Nephron progenitor cell (in vitro differentiated cells): Measurements from ENCODE around the gene PARD3.

Experiments
- DNase-seq: peaks from one replicate; pipeline ENCODE4 v3.0.0; 2021
- H3K27ac Mint-ChIP-seq: 2 replicates; pipeline ENCODE4 v1.8.0; 2021; ENCODE audit warnings: mild to moderate bottlenecking, moderate library complexity, mixed read lengths
- H3K27me3 Mint-ChIP-seq: 2 replicates; pipeline ENCODE4 v1.8.0; 2021; ENCODE audit warnings: mild to moderate bottlenecking, low read depth, mixed read lengths; ENCODE audit not compliant: poor library complexity
- H3K36me3 Mint-ChIP-seq: 2 replicates; pipeline ENCODE4 v1.8.0; 2021; ENCODE audit warnings: low read depth, mixed read lengths
- H3K4me1 Mint-ChIP-seq: 2 replicates; pipeline ENCODE4 v1.8.0; 2021; ENCODE audit warnings: mixed read lengths
- H3K4me3 Mint-ChIP-seq: 2 replicates; pipeline ENCODE4 v1.8.0; 2021; ENCODE audit warnings: mild to moderate bottlenecking, moderate library complexity, mixed read lengths
- H3K9me3 Mint-ChIP-seq: 2 replicates; pipeline ENCODE4 v1.8.0; 2021; ENCODE audit warnings: mild to moderate bottlenecking, moderate library complexity, mixed read lengths
- CTCF ChIP-seq: fragments of 200-600 bp; sonication (generic); IDR thresholded peaks from 2 replicates; pipeline ENCODE4 v1.5.0; 2021; ENCODE audit warnings: antibody characterized with exemption

Gene PARD3

GRCh38 chr10:34380856-34381255 lies 434.2 kb downstream of the PARD3 start:
- Mint-ChIP-seq H3K27ac (peak overlapping the region; percentile 29), H3K4me1 (peaks cover 10% of the 10 kb centered on the region), H3K9me3 (no peaks in the 10 kb centered on the region), H3K36me3 (peaks cover 38% of the 10 kb centered on the region), H3K27me3 (no peaks in the 10 kb centered on the region), H3K4me3 (no peak overlapping the region)
- no peak for DNase-seq
- TF ChIP-seq CTCF = no peak

- Mint-ChIP-seq H3K4me1 (peaks cover 27% of the 10 kb centered on the region), H3K9me3 (no peaks in the 10 kb centered on the region), H3K4me3 (no peak overlapping the region), H3K36me3 (peaks cover 45% of the 10 kb centered on the region), H3K27me3 (no peaks in the 10 kb centered on the region), H3K27ac (no peak overlapping the region)
- DNase-seq = no peak
- TF ChIP-seq CTCF = no peak
These were observed 436.8 kb downstream of the PARD3 start for GRCh38 chr10:34378297-34378696.

- Mint-ChIP-seq H3K27me3 (no peaks in the 10 kb centered on the region), H3K27ac (no peak overlapping the region), H3K4me3 (no peak overlapping the region), H3K9me3 (no peaks in the 10 kb centered on the region), H3K36me3 (peaks cover 44% of the 10 kb centered on the region), H3K4me1 (peaks cover 31% of the 10 kb centered on the region)
- no peak for DNase-seq
- no peak for TF ChIP-seq CTCF
These were observed 437.3 kb downstream of the PARD3 start for GRCh38 chr10:34377833-34378232.

- no peak for TF ChIP-seq CTCF
- H3K27me3 Mint-ChIP-seq = no peaks in the 10 kb centered on the region
- H3K36me3 Mint-ChIP-seq = peaks cover 50% of the 10 kb centered on the region
- H3K4me3 Mint-ChIP-seq = no peak overlapping the region
- H3K9me3 Mint-ChIP-seq = peaks cover 22% of the 10 kb centered on the region
- peak overlapping the region; percentile 92 for H3K27ac Mint-ChIP-seq
- H3K4me1 Mint-ChIP-seq = peaks cover 32% of the 10 kb centered on the region
- DNase-seq = no peak
These were observed 440.6 kb downstream of the PARD3 start for GRCh38 chr10:34374356-34375045.

GRCh38 chr10:34373211-34373610 lies 441.9 kb downstream of the PARD3 start:
- Mint-ChIP-seq H3K27ac (peak overlapping the region; percentile 35), H3K36me3 (peaks cover 56% of the 10 kb centered on the region), H3K9me3 (peaks cover 25% of the 10 kb centered on the region), H3K4me1 (peaks cover 32% of the 10 kb centered on the region), H3K4me3 (no peak overlapping the region), H3K27me3 (no peaks in the 10 kb centered on the region)
- TF ChIP-seq CTCF = no peak
- DNase-seq = no peak

GRCh38 chr10:34372509-34372908 lies 442.6 kb downstream of the PARD3 start:
- H3K36me3 Mint-ChIP-seq = peaks cover 57% of the 10 kb centered on the region
- H3K27ac Mint-ChIP-seq = no peak overlapping the region
- H3K27me3 Mint-ChIP-seq = no peaks in the 10 kb centered on the region
- H3K4me1 Mint-ChIP-seq = peaks cover 32% of the 10 kb centered on the region
- H3K4me3 Mint-ChIP-seq = no peak overlapping the region
- H3K9me3 Mint-ChIP-seq = peaks cover 30% of the 10 kb centered on the region
- DNase-seq = no peak
- TF ChIP-seq CTCF = no peak
